Lower lobe of right lung (tissue), 2 donors: ENCODE measurements around the gene HOXA6. TPM values are rescaled to one million over a fixed set of nuclear protein-coding genes. Genes with fewer than 3 reads are reported as not detected.

Experiments
- ATAC-seq, 2 donors: fragments of 200-7000 bp; cut with Tn5 transposase; one replicate each; pipeline ENCODE4 v1.9.1; 2020 to 2022; ENCODE audit warnings: mild to moderate bottlenecking in 2 of 2, moderate library complexity in 2 of 2
- DNase-seq: peaks from one replicate; pipeline ENCODE4 v3.0.0-alpha.2; 2020
- H3K27ac ChIP-seq: fragments of 200-600 bp; one replicate; pipeline ENCODE4 v1.8.0; 2022
- H3K27me3 ChIP-seq: fragments of 200-600 bp; one replicate; pipeline ENCODE4 v1.8.0; 2022; ENCODE audit warnings: low read depth
- H3K36me3 ChIP-seq: fragments of 200-600 bp; one replicate; pipeline ENCODE4 v1.8.0; 2022; ENCODE audit warnings: mild to moderate bottlenecking
- H3K4me1 ChIP-seq: fragments of 200-600 bp; one replicate; pipeline ENCODE4 v1.8.0; 2022
- H3K4me3 ChIP-seq: fragments of 200-600 bp; one replicate; pipeline ENCODE4 v1.8.0; 2022; ENCODE audit warnings: mild to moderate bottlenecking
- H3K9me3 ChIP-seq: fragments of 200-600 bp; one replicate; pipeline ENCODE4 v1.8.0; 2022
- intact Hi-C: fragments of 100-400 bp; cut with DNase I; formaldehyde crosslinking; loops from one replicate; pipeline ENCODE4 v1.11.0; 2022
- total RNA-seq: library from RNA; stranded (reverse); fragmentation: NEBNext Ultra II Directional; extraction: Animal tissue kit (Norgen Biotek cat#: 25700); gene quantifications from one replicate; pipeline ENCODE4 v1.2.1, GENCODE V29; 2021
- TF ChIP-seq, protein P1 (sequence below): fragments of 200-600 bp; IDR thresholded peaks from one replicate; pipeline ENCODE4 v1.8.0; 2022; ENCODE audit warnings: antibody characterized with exemption, mild to moderate bottlenecking
- donor health status: DM: no; HTN: yes; CAD: no; lungs with severe emphysema.

Gene HOXA6
- total RNA-seq, 1 donor from 2014 or later, result 4.6 TPM

DNA sequence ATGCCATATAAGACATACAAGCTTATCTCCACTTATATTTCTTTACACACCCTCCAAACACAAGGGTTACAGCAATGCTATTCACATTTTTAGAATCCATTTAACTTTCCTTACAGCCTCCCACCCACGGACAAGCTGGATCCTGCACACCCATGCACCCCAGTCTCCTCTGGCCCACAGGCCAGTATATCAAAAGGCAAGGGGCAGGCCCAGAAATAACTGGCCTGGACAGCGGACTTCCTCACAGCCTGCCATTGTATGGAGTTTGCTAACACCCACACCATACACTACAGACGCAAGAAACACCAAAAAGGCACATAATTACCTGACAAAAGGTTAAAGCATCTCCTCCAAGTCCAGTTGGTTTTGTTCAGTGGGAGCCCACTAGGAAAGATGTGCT is 29.0 kb downstream of the HOXA6 start:
- no peaks in the 10 kb centered on the region for H3K9me3 ChIP-seq
- H3K4me3 ChIP-seq, result peak overlapping the region; percentile 55
- peaks cover 20% of the 10 kb centered on the region for H3K27me3 ChIP-seq
- ATAC-seq (no peak), DNase-seq (no peak)
- TF ChIP-seq, protein P1, sequence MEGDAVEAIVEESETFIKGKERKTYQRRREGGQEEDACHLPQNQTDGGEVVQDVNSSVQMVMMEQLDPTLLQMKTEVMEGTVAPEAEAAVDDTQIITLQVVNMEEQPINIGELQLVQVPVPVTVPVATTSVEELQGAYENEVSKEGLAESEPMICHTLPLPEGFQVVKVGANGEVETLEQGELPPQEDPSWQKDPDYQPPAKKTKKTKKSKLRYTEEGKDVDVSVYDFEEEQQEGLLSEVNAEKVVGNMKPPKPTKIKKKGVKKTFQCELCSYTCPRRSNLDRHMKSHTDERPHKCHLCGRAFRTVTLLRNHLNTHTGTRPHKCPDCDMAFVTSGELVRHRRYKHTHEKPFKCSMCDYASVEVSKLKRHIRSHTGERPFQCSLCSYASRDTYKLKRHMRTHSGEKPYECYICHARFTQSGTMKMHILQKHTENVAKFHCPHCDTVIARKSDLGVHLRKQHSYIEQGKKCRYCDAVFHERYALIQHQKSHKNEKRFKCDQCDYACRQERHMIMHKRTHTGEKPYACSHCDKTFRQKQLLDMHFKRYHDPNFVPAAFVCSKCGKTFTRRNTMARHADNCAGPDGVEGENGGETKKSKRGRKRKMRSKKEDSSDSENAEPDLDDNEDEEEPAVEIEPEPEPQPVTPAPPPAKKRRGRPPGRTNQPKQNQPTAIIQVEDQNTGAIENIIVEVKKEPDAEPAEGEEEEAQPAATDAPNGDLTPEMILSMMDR, result no peak
- H3K4me1 ChIP-seq, result peaks cover 14% of the 10 kb centered on the region
- intact Hi-C loops, result no loop called here
- peak overlapping the region; percentile 87 for H3K27ac ChIP-seq
- no peaks in the 10 kb centered on the region for H3K36me3 ChIP-seq

DNA sequence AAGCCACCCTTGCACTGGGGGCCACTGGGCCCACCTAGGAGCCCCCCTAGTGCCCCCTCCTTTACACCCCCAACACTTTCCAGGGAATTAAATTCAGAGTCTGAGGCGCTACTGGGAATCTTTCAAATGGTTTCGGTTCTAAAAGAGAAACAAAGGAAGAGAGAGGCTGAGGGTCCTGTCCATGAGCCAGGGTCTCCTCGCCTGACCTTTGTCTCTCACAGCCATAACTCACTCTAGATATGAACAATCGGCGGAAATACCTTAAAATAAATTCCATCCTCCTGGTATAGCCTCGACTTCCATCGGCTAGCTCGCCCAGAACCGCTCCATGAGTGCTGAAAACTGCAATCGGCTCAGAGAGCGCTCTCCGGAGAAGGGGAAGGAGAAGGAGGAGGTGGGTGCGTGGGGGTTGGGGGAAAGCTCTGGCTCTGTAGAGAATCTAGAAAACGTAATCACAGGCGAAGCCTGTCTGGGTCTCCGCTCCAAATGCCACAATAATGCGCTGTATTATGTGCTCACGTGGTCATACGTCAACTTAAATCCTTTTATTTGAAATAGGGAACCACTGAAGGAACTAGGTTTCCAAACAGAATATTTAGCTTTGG is 29.6 kb downstream of the HOXA6 start:
- H3K4me3 ChIP-seq, result peak overlapping the region; percentile 55
- no peaks in the 10 kb centered on the region for H3K36me3 ChIP-seq
- intact Hi-C loops, result no loop called here
- DNase-seq (no peak), ATAC-seq (no peak)
- peaks cover 14% of the 10 kb centered on the region for H3K27me3 ChIP-seq
- TF ChIP-seq, protein P1, result no peak
- peaks cover 14% of the 10 kb centered on the region for H3K4me1 ChIP-seq
- H3K9me3 ChIP-seq, result no peaks in the 10 kb centered on the region
- H3K27ac ChIP-seq, result peak overlapping the region; percentile 87

DNA sequence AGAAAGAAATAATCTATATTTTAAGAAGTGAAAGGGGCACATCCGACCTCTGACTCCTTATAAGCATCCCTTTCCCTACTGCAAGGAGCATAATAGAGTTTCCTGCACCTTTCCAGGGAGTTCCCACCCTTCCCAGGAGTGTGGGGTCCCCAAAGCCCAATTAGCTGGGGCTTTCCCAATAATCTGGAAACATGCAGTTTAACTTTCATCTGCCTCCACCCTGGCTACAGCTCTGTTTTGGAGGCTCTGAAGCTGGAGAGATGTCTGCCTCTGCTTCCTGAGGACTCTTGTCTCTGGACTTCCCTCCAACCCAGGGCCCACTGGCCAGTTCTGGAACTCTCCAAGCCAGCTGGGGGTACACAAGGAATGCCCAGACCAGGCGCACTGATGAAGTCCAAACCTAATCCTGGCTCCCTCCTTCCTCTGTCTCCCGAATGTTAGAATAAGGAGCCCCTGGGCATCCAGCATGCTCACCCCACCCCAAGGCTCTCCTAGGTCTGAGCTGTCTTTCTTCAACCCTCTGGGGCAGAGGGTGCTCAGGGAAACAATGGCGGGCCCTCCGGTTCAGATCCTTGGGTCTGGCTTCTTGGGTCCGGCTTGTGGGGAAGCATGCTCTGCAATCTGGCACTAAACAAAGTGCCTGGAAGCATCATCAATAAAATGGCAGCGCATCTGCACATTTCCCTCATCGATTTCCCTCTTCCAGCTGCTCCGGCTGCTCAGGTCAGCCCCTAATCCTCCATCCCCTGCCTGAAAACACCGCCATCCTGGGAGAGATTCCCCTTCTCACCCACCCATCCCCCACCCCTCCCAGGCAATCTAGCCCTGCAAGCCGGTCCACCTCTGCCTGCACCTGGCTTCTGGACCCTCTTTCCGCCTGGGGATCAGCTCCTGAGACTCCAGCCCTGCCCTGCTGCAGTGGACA is 30.4 kb downstream of the HOXA6 start:
- peaks cover 20% of the 10 kb centered on the region for H3K4me1 ChIP-seq
- H3K27ac ChIP-seq, result peak overlapping the region; percentile 87
- H3K4me3 ChIP-seq, result peak overlapping the region; percentile 55
- no peaks in the 10 kb centered on the region for H3K36me3 ChIP-seq
- ATAC-seq (no peak), DNase-seq (no peak)
- peaks cover 10% of the 10 kb centered on the region for H3K27me3 ChIP-seq
- TF ChIP-seq, protein P1, result no peak
- intact Hi-C loops, result no loop called here
- H3K9me3 ChIP-seq, result no peaks in the 10 kb centered on the region

DNA sequence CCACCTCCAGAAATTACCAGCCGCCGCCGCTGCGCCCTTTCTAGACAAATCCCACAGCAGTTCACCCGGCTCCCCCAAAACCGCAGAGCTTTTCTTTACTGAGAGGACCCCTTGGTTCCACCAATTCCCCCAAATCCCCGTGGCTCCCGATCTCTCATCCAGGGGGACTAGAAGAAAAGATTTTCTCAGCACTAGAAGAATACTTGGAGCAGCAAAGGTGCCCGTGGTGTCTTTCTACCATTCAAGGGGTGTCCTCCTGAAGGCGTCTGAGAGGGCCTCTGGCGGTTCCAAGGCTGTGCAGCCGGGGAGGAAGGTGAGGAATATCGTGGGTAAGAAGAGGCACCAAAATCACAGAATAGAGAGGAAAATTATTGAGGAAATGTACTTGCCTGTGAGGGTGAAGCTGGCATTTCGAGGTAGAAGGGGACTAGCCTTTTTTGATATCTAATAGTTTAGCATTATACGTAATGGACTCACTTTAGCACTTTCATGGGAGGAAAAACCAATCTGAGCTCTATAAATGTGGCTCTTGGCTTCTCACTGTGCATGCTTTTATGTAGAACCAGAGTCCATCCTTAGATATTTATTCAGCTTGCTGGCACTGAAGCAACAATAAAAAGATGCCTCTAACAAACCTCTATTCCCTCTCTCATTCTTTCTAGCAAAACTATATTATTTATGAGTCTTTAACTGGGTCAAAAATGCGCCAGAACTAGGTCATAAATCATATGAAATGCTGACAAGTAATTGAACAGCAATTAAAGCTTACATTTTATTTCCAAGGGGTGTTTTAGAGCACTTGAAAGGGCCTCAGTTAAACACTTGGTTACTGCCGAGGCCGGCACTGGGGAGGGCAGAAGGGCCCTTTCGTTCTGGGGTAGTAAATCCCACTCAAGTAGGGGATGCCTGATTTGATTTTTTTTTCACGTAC is 31.3 kb downstream of the HOXA6 start:
- Histone ChIP-seq H3K4me1 (peaks cover 28% of the 10 kb centered on the region), H3K36me3 (no peaks in the 10 kb centered on the region), H3K27ac (peak overlapping the region; percentile 87), H3K9me3 (no peaks in the 10 kb centered on the region), H3K27me3 (peaks cover 9% of the 10 kb centered on the region), H3K4me3 (peak overlapping the region; percentile 55)
- intact Hi-C loops, result no loop called here
- DNase-seq (no peak), ATAC-seq (no peak)
- TF ChIP-seq, protein P1, result no peak
